SK-N-SH treated with all-trans-retinoic acid at 6 μM for 48 hours (cell line): ENCODE data around the gene TEX26.

Experiments
- ATAC-seq: fragments of 200-7000 bp; cut with Tn5 transposase; 3 replicates; pipeline ENCODE4 v1.9.1; 2020; ENCODE audit warnings: mild to moderate bottlenecking, moderate library complexity
- ARNTL ChIP-seq: fragments of 450-650 bp; formaldehyde crosslinking; IDR thresholded peaks from 2 replicates; pipeline ENCODE4 v1.5.0; 2020; ENCODE audit warnings: low read depth, mild to moderate bottlenecking, moderate library complexity, borderline replicate concordance
- BACH2 ChIP-seq: fragments of 250-450 bp; sonication (Bioruptor Pico); IDR thresholded peaks from 2 replicates; pipeline ENCODE4 v1.9.0; 2021; ENCODE audit warnings: mild to moderate bottlenecking, borderline replicate concordance
- CREB5 ChIP-seq: fragments of 250-450 bp; sonication (Bioruptor Pico); IDR thresholded peaks from 2 replicates; pipeline ENCODE4 v1.5.1; 2020; ENCODE audit warnings: low read depth, mild to moderate bottlenecking, moderate library complexity
- CSDC2 ChIP-seq: fragments of 250-450 bp; sonication (Bioruptor Pico); IDR thresholded peaks from 2 replicates; pipeline ENCODE4 v1.5.0; 2020; ENCODE audit warnings: mild to moderate bottlenecking, moderate library complexity
- CSRNP3 ChIP-seq: fragments of 250-450 bp; sonication (Bioruptor Pico); IDR thresholded peaks from 2 replicates; pipeline ENCODE4 v1.5.1; 2021; ENCODE audit warnings: mild to moderate bottlenecking, moderate library complexity
- ESRRG ChIP-seq: fragments of 250-450 bp; sonication (Bioruptor Pico); IDR thresholded peaks from 2 replicates; pipeline ENCODE4 v1.6.1; 2021; ENCODE audit warnings: mild to moderate bottlenecking
- GLIS3 ChIP-seq: fragments of 250-450 bp; sonication (Bioruptor Pico); IDR thresholded peaks from 2 replicates; pipeline ENCODE4 v1.5.0; 2020; ENCODE audit warnings: mild to moderate bottlenecking, moderate library complexity
- ISL1 ChIP-seq: fragments of 250-450 bp; sonication (Bioruptor Pico); IDR thresholded peaks from 2 replicates; pipeline ENCODE4 v2.1.2; 2022; ENCODE audit warnings: mild to moderate bottlenecking, moderate library complexity
- OSR1 ChIP-seq: fragments of 250-450 bp; sonication (Bioruptor Pico); IDR thresholded peaks from 2 replicates; pipeline ENCODE4 v1.8.0; 2022; ENCODE audit warnings: moderate library complexity, mild to moderate bottlenecking, inconsistent platforms
- PATZ1 ChIP-seq: fragments of 250-450 bp; sonication (Bioruptor Pico); IDR thresholded peaks from 2 replicates; pipeline ENCODE4 v1.8.0; 2020; ENCODE audit warnings: mild to moderate bottlenecking, moderate library complexity, borderline replicate concordance
- POU6F1 ChIP-seq: fragments of 250-450 bp; sonication (Bioruptor Pico); IDR thresholded peaks from 2 replicates; pipeline ENCODE4 v1.8.0; 2021; ENCODE audit warnings: low read depth, mild to moderate bottlenecking, moderate library complexity, borderline replicate concordance
- PPARA ChIP-seq: fragments of 250-450 bp; sonication (Bioruptor Pico); IDR thresholded peaks from 2 replicates; pipeline ENCODE4 v1.5.0; 2020; ENCODE audit warnings: mild to moderate bottlenecking, borderline replicate concordance
- RARB ChIP-seq: fragments of 250-450 bp; sonication (Bioruptor Pico); IDR thresholded peaks from 2 replicates; pipeline ENCODE4 v1.8.0; 2021; ENCODE audit warnings: mild to moderate bottlenecking, moderate library complexity
- TOX ChIP-seq: fragments of 250-450 bp; sonication (Bioruptor Pico); IDR thresholded peaks from 2 replicates; pipeline ENCODE4 v1.8.0; 2021; ENCODE audit warnings: mild to moderate bottlenecking, moderate library complexity, borderline replicate concordance
- TSHZ2 ChIP-seq: fragments of 250-450 bp; sonication (Bioruptor Pico); IDR thresholded peaks from 2 replicates; pipeline ENCODE4 v1.5.0; 2020; ENCODE audit warnings: mild to moderate bottlenecking, moderate library complexity
- ZC3H10 ChIP-seq: fragments of 250-450 bp; sonication (Bioruptor Pico); IDR thresholded peaks from 2 replicates; pipeline ENCODE4 v1.5.1; 2021; ENCODE audit warnings: mild to moderate bottlenecking, moderate library complexity
- ZFP3 ChIP-seq: fragments of 250-450 bp; sonication (Bioruptor Pico); IDR thresholded peaks from 2 replicates; pipeline ENCODE4 v1.5.0; 2020; ENCODE audit warnings: mild to moderate bottlenecking, moderate library complexity
- ZFP30 ChIP-seq: fragments of 450-650 bp; formaldehyde crosslinking; IDR thresholded peaks from 2 replicates; pipeline ENCODE4 v1.5.0; 2022; ENCODE audit warnings: mild to moderate bottlenecking, moderate library complexity
- ZNF565 ChIP-seq: fragments of 450-650 bp; formaldehyde crosslinking; conservative IDR thresholded peaks from 2 replicates; pipeline ENCODE4 v1.5.0; 2020; ENCODE audit warnings: low read depth, mild to moderate bottlenecking, moderate library complexity
- ZNF70 ChIP-seq: fragments of 450-650 bp; formaldehyde crosslinking; IDR thresholded peaks from 2 replicates; pipeline ENCODE4 v1.5.0; 2020; ENCODE audit warnings: mild to moderate bottlenecking, moderate library complexity
- ZNF8 ChIP-seq: fragments of 450-650 bp; formaldehyde crosslinking; IDR thresholded peaks from 2 replicates; pipeline ENCODE4 v1.5.0; 2020; ENCODE audit warnings: mild to moderate bottlenecking, moderate library complexity

Gene TEX26

GRCh38 chr13:30895773-30896172, 36.7 kb upstream of the TEX26 start:
- no peak for TF ChIP-seq BACH2 (CRISPR knock-in tag)
- peak; percentile 40 for TF ChIP-seq ISL1 (CRISPR knock-in tag)
- peak; percentile 88 for ATAC-seq

- ATAC-seq, result no peak
- TF ChIP-seq ZNF565 (CRISPR knock-in tag) (no peak), OSR1 (CRISPR knock-in tag) (no peak), ARNTL (CRISPR knock-in tag) (no peak), POU6F1 (CRISPR knock-in tag) (no peak), CSDC2 (CRISPR knock-in tag) (no peak), ZNF8 (CRISPR knock-in tag) (no peak), TSHZ2 (CRISPR knock-in tag) (no peak), BACH2 (CRISPR knock-in tag) (no peak)
- TF ChIP-seq, all 23 proteins: peak for 0
Measured at GRCh38 chr13:30898070-30898469, 34.4 kb upstream of the TEX26 start.

- TF ChIP-seq ISL1 (CRISPR knock-in tag) (no peak), POU6F1 (CRISPR knock-in tag) (no peak), BACH2 (CRISPR knock-in tag) (no peak), RARB (CRISPR knock-in tag) (no peak), ZFP30 (CRISPR knock-in tag) (no peak), ESRRG (CRISPR knock-in tag) (no peak), CREB5 (CRISPR knock-in tag) (no peak), ZNF565 (CRISPR knock-in tag) (no peak), CSDC2 (CRISPR knock-in tag) (no peak)
- ATAC-seq, result peak; percentile 72
Measured at GRCh38 chr13:30898678-30899241, 33.7 kb upstream of the TEX26 start.

GRCh38 chr13:30900436-30900835, 32.0 kb upstream of the TEX26 start:
- TF ChIP-seq GLIS3 (CRISPR knock-in tag), result no peak
- TF ChIP-seq ZNF70 (CRISPR knock-in tag), result no peak
- TF ChIP-seq PPARA (CRISPR knock-in tag), result no peak
- TF ChIP-seq RARB (CRISPR knock-in tag), result no peak
- TF ChIP-seq ESRRG (CRISPR knock-in tag), result no peak
- TF ChIP-seq ZFP3 (CRISPR knock-in tag), result no peak
- no peak for TF ChIP-seq CSDC2 (CRISPR knock-in tag)
- ATAC-seq, result no peak

GRCh38 chr13:30900952-30901749, 31.3 kb upstream of the TEX26 start:
- no peak for ATAC-seq
- TF ChIP-seq ZNF8 (CRISPR knock-in tag) (no peak), ZC3H10 (CRISPR knock-in tag) (no peak), CSRNP3 (CRISPR knock-in tag) (no peak), TOX (CRISPR knock-in tag) (no peak), PATZ1 (CRISPR knock-in tag) (no peak), CSDC2 (CRISPR knock-in tag) (no peak)
